Caco-2 (cell line): Measurements from ENCODE around the gene CALML3. TPM values are rescaled to one million over a fixed set of nuclear protein-coding genes. Genes with fewer than 3 reads are reported as not detected.

Experiments
- BruUV-seq: library from RNA; stranded (reverse); fragments of 400-500 nt; replicated peaks from 2 replicates; lab custom pipeline; 2021; lab: Mats Ljungman, UMichigan
- CTCF ChIA-PET: fragments of 300-600 bp; sonication (Branson Sonifier 250); formaldehyde crosslinking; loops from one replicate; lab custom pipeline; 2022; ENCODE audit warnings: antibody characterized with exemption; lab: Charles Lee
- POLR2A ChIA-PET: fragments of 300-600 bp; sonication (Branson Sonifier 250); formaldehyde crosslinking; loops from one replicate; lab custom pipeline; 2022; ENCODE audit warnings: antibody characterized with exemption; lab: Charles Lee
- DNase-seq, 2 experiments: peaks; one replicate each; pipeline versions ENCODE4 v3.0.0 to v3.0.0-alpha.2; 2020 to 2022
- H3K27me3 ChIP-seq: replicated peaks from 2 replicates; pipeline ENCODE4 v1.6.0; 2011; ENCODE audit warnings: low read length; ENCODE audit not compliant: control insufficient read depth, insufficient read depth
- H3K36me3 ChIP-seq: 2 replicates; pipeline ENCODE4 v1.5.1; 2011; ENCODE audit warnings: low read length; ENCODE audit not compliant: control insufficient read depth, insufficient read depth
- H3K4me1 ChIP-seq: fragments of 250-450 bp; sonication (Bioruptor Pico); 2 replicates; pipeline ENCODE4 v1.5.1; 2020; ENCODE audit warnings: mild to moderate bottlenecking
- H3K4me3 ChIP-seq: 2 replicates; pipeline ENCODE4 v1.5.1; 2011; ENCODE audit warnings: low read depth, mild to moderate bottlenecking, control low read depth, low read length
- H3K9me3 ChIP-seq: fragments of 250-450 bp; sonication (Bioruptor Pico); 2 replicates; pipeline ENCODE4 v1.5.1; 2020; ENCODE audit warnings: mild to moderate bottlenecking, moderate library complexity
- H3K27ac Mint-ChIP-seq: one replicate; pipeline ENCODE4 v1.8.0; 2022; ENCODE audit warnings: mixed read lengths; ENCODE audit not compliant: unreplicated experiment
- H3K27me3 Mint-ChIP-seq: one replicate; pipeline ENCODE4 v1.8.0; 2022; ENCODE audit warnings: mixed read lengths; ENCODE audit not compliant: insufficient read depth, unreplicated experiment
- H3K36me3 Mint-ChIP-seq: one replicate; pipeline ENCODE4 v1.8.0; 2022; ENCODE audit warnings: mild to moderate bottlenecking, mixed read lengths; ENCODE audit not compliant: insufficient read depth, unreplicated experiment
- H3K4me1 Mint-ChIP-seq: one replicate; pipeline ENCODE4 v1.8.0; 2022; ENCODE audit warnings: low read depth, mixed read lengths; ENCODE audit not compliant: unreplicated experiment
- H3K4me3 Mint-ChIP-seq: one replicate; pipeline ENCODE4 v1.8.0; 2022; ENCODE audit warnings: mild to moderate bottlenecking, moderate library complexity, mixed read lengths; ENCODE audit not compliant: unreplicated experiment
- H3K9me3 Mint-ChIP-seq: one replicate; pipeline ENCODE4 v1.8.0; 2022; ENCODE audit warnings: mixed read lengths; ENCODE audit not compliant: unreplicated experiment
- CTCF ChIP-seq, 2 experiments: fragments of 200-600 bp in 1 of 2; IDR thresholded peaks; 1 replicate in 1 of 2; 2 replicates in 1 of 2; pipeline versions ENCODE4 v1.5.1 to v1.8.0; 2011 to 2022; ENCODE audit warnings: antibody characterized with exemption in 1 of 2, control low read depth in 1 of 2, inconsistent platforms in 1 of 2, low read depth in 1 of 2, low read length in 1 of 2, mild to moderate bottlenecking in 1 of 2, moderate library complexity in 1 of 2; ENCODE audit not compliant: insufficient read depth in 1 of 2, severe bottlenecking in 1 of 2, unreplicated experiment in 1 of 2
- intact Hi-C: fragments of 100-400 bp; cut with micrococcal nuclease; formaldehyde crosslinking; loops from one replicate; pipeline ENCODE4 v1.10.0; 2022; ENCODE audit not compliant: unreplicated experiment
- total RNA-seq: library from RNA; stranded (reverse); gene quantifications from 2 replicates; pipeline ENCODE4 v1.2.3, GENCODE V29; 2022

Gene CALML3
- total RNA-seq, 1 experiment from 2014 or later: 0.18 TPM

DNA sequence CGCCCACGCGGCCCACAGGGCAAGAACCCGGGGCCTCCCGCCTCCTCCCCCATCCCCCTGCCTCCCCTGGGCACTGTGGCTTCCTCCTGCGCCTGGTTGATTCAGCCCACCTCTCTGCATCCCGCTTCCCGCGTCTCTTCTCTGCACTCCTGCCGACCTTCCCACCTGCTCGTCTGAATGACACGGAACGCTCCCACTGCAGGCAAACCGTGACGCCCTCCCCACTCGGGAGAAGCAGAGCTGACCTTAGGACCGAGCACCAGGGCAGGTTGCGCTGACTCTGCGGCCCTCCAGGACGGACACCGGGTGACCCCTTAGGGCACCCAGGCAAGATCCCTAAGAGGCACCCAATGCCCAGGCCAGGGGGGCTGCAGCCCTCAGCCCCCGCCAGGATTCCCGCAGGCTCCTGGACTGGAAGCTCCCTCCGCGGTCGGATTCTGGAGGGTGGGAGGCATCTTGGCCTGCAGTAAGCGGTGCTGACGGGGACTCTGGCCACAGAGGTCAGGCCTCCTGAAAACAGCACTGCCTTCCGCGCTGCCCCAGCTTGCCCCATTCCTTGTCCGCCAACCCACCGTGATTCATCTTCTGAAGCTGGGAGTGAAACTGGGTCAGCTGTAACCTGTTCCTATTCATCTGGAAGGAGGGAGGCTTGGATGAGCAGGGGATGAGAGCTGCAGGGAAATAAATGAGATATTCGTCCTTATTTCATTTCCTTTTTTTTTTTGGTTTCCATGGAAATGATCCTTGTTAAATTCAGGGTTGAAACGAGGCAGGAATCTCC lies 990 bp downstream of the CALML3 start:
- H3K4me1 ChIP-seq: peaks cover 37% of the 10 kb centered on the region
- no peaks in the 10 kb centered on the region for H3K36me3 ChIP-seq
- POLR2A ChIA-PET: no interaction called here
- Mint-ChIP-seq H3K9me3 (no peaks in the 10 kb centered on the region), H3K36me3 (peaks cover under 1% of the 10 kb centered on the region), H3K27ac (no peak overlapping the region), H3K4me1 (peaks cover 34% of the 10 kb centered on the region), H3K4me3 (no peak overlapping the region), H3K27me3 (no peaks in the 10 kb centered on the region)
- intact Hi-C loops: no loop called here
- CTCF ChIA-PET: no interaction called here
- no peaks in the 10 kb centered on the region for H3K9me3 ChIP-seq
- no peaks in the 10 kb centered on the region for H3K27me3 ChIP-seq
- no TSS peak for BruUV-seq
- DNase-seq: peak in 1 of 2 experiments; percentile 40
- TF ChIP-seq CTCF (IDR thresholded peaks at IDR 0.05; ENCODE audit: insufficient read depth in 1 of 2, low read depth in 1 of 2, low read length in 1 of 2, severe bottlenecking in 1 of 2, unreplicated experiment in 1 of 2): no peak
- no peak overlapping the region for H3K4me3 ChIP-seq

DNA sequence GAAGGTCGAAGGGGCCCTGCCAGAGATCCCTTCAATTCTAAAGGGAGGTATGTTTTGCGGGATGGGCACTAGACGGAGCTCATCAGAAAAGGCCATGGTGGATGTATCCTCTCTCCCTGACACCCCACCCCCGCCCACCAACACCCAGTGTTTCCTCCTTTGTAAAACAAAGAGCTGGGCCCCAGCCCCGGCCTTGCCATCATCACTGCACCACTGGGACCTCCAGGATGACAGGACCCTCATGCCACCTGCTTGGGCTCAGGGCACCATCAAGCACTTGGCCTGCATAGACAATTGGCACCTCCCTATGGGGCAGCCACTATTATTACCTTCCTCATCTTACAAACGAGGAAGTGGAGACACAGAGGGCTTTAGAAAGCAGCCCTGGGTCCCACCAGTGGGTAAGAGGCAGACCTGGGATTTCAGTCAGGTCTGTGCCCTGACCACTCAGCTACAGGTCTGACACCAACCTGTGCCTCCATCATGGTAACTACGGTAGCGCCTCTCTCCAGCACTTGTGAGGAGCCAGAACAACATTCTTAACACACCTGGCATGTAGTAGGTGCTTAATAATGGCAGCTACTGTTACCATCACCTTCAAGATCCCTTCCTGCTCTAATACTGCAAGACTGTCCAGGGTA lies 2.0 kb downstream of the CALML3 start:
- Mint-ChIP-seq H3K9me3 (no peaks in the 10 kb centered on the region), H3K27me3 (no peaks in the 10 kb centered on the region), H3K4me1 (peaks cover 34% of the 10 kb centered on the region), H3K4me3 (no peak overlapping the region), H3K27ac (no peak overlapping the region), H3K36me3 (no peaks in the 10 kb centered on the region)
- BruUV-seq: no TSS peak
- ChIA-PET CTCF (no interaction called here), POLR2A (no interaction called here)
- intact Hi-C loops: no loop called here
- Histone ChIP-seq H3K9me3 (no peaks in the 10 kb centered on the region), H3K36me3 (no peaks in the 10 kb centered on the region), H3K4me3 (no peak overlapping the region), H3K4me1 (peaks cover 37% of the 10 kb centered on the region), H3K27me3 (no peaks in the 10 kb centered on the region)
- DNase-seq: peak in 1 of 2 experiments; percentile 19
- TF ChIP-seq CTCF (IDR thresholded peaks at IDR 0.05; ENCODE audit: insufficient read depth in 1 of 2, low read depth in 1 of 2, low read length in 1 of 2, severe bottlenecking in 1 of 2, unreplicated experiment in 1 of 2): no peak

GRCh38 chr10:5527332-5528200 lies 2.8 kb downstream of the CALML3 start:
- POLR2A ChIA-PET: interaction anchor here (1.0 kb wide), 1 partner anchor 81 kb away, joined by 3 read pairs; no protein-coding TSS in a partner anchor

More at GRCh38 chr10:5527332-5528200, 2.8 kb downstream of the CALML3 start:
- CTCF ChIA-PET: interaction anchor here (0.6 kb wide), 1 partner anchor 99 kb away, joined by 3 read pairs; no protein-coding TSS in a partner anchor
- no TSS peak for BruUV-seq
- TF ChIP-seq CTCF (IDR thresholded peaks at IDR 0.05; ENCODE audit: insufficient read depth in 1 of 2, low read depth in 1 of 2, low read length in 1 of 2, severe bottlenecking in 1 of 2, unreplicated experiment in 1 of 2): no peak
- Mint-ChIP-seq H3K4me1 (peaks cover 34% of the 10 kb centered on the region), H3K4me3 (no peak overlapping the region), H3K27me3 (no peaks in the 10 kb centered on the region), H3K36me3 (no peaks in the 10 kb centered on the region), H3K9me3 (no peaks in the 10 kb centered on the region), H3K27ac (peak overlapping the region; percentile 78)
- Histone ChIP-seq H3K9me3 (no peaks in the 10 kb centered on the region), H3K36me3 (no peaks in the 10 kb centered on the region), H3K4me3 (no peak overlapping the region), H3K27me3 (no peaks in the 10 kb centered on the region), H3K4me1 (peaks cover 37% of the 10 kb centered on the region)
- peak in 1 of 2 experiments; percentile 44 for DNase-seq
- intact Hi-C loops: no loop called here
